ENCODE measurements around the gene SSX4. TPM values are rescaled to one million over a fixed set of nuclear protein-coding genes. Genes with fewer than 3 reads are reported as not detected.
"Not testable (repeated sequence)": the region's sequence is repeated elsewhere in the genome, so short reads cannot be mapped to it uniquely, and the experiment has no call there.

Gene SSX4
- total RNA-seq, 5 donors from 2014 or later (not counting 1 experiment from before 2014, with no cell fraction given): not detected

- CTCF ChIA-PET; H3K4me3 ChIP-seq (ENCODE audit: control insufficient read depth in 1 of 2, extremely low read depth in 1 of 2, low read length in 1 of 2); H3K36me3 ChIP-seq (ENCODE audit: control insufficient read depth in 2 of 2, extremely low read depth in 1 of 2, insufficient read depth in 1 of 2, low read length in 1 of 2); H3K27ac ChIP-seq (ENCODE audit: low read length); H3K9me3 ChIP-seq; ATAC-seq (replicated peaks in 1 of 4); H3K36me3 Mint-ChIP-seq; H3K27me3 ChIP-seq (replicated peaks in 1 of 2; ENCODE audit: control insufficient read depth in 2 of 2, extremely low read depth in 1 of 2, insufficient read depth in 2 of 2, low read length in 1 of 2); H3K9me3 Mint-ChIP-seq; POLR2A ChIA-PET; H3K4me1 ChIP-seq (ENCODE audit: control insufficient read depth in 1 of 2, extremely low read depth in 1 of 2, insufficient read depth in 2 of 2, low read length in 2 of 2): not testable (repeated sequence)
- Mint-ChIP-seq H3K4me3 (peak overlapping the region in 1 of 3 donors; percentile 30), H3K27ac (peak overlapping the region in 1 of 2 donors; percentile 23), H3K4me1 (peaks cover 0 to 26% (median 4%) of the 10 kb centered on the region in 3 donors), H3K27me3 (peaks cover 0 to 18% of the 10 kb centered on the region in 2 donors)
- peak in 25 of 35 experiments; percentile 2 to 42 (median 10) for DNase-seq
- 55% methylated on average over 4 of the region's 13 CpGs for WGBS (ENCODE audit: insufficient coverage)
Measured at GRCh38 chrX:48433713-48434112, 50.4 kb downstream of the SSX4 start.

Other genes starting within 250 kb of the SSX4 start
- gene SSX5, start 186.7 kb upstream of the SSX4 start, total RNA-seq: not detected
- gene SSX1, start 128.1 kb upstream of the SSX4 start, total RNA-seq: under 1 TPM in 3 of 5 donors, not detected in 2; 0.26 to 0.32 (median 0.29) TPM
- gene SSX3, start 26.8 kb upstream of the SSX4 start, total RNA-seq: not detected
- gene SSX4B, start 28.4 kb downstream of the SSX4 start, total RNA-seq: not detected
- gene SLC38A5, start 86.7 kb downstream of the SSX4 start, total RNA-seq: 10 to 100 TPM; 18.0 to 37.0 (median 26.5) TPM
- 10 to 100 TPM; 51.4 to 64.9 (median 56.8) TPM for gene FTSJ1, start 92.7 kb downstream of the SSX4 start, total RNA-seq
- gene PORCN, start 125.5 kb downstream of the SSX4 start, total RNA-seq: 10 to 100 TPM; 16.8 to 21.7 (median 18.6) TPM
- 10 to 100 TPM; 41.1 to 60.4 (median 46.1) TPM for gene EBP, start 138.3 kb downstream of the SSX4 start, total RNA-seq
- gene TBC1D25, start 156.2 kb downstream of the SSX4 start, total RNA-seq: 10 to 100 TPM; 27.0 to 30.6 (median 29.5) TPM
- gene RBM3, start 190.9 kb downstream of the SSX4 start, total RNA-seq: 100 to 1,000 TPM; 212 to 345 (median 222) TPM
- 10 to 100 TPM; 39.0 to 65.9 (median 59.3) TPM for gene WDR13, start 214.0 kb downstream of the SSX4 start, total RNA-seq

Measured in T-cell (primary cell).